Neural cell (in vitro differentiated cells): Measurements from ENCODE around the gene BRIP1.

Experiments used
- TF ChIP-seq, protein P1 (sequence below): fragments of 450-650 bp; IDR thresholded peaks from 2 replicates; pipeline ENCODE4 v1.5.1; 2014; ENCODE audit warnings: antibody characterized with exemption, mild to moderate bottlenecking, moderate library complexity; ENCODE audit not compliant: poor library complexity, severe bottlenecking
- TF ChIP-seq, protein P2 (sequence below): IDR thresholded peaks from 2 replicates; pipeline ENCODE4 v1.6.1; 2012; ENCODE audit warnings: borderline replicate concordance

DNA sequence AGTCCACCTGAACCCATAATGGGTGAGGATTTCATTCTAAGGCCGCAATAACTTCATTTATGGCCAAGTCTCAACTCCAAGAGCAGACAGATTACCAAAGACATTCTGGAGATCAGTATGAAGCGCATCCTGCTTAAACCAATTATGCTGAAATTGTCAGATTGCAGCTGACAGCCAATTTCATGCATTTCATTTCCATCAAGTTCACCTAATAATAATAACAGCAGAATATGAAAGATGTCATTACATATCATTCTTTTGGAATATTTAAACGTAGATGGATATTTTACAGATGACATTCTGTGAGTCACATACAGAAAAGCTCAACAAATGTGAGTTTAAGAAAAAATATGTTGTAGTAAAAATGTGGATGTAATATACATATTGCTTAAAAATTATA lies 217.4 kb downstream of the BRIP1 start:
- TF ChIP-seq, protein P1, sequence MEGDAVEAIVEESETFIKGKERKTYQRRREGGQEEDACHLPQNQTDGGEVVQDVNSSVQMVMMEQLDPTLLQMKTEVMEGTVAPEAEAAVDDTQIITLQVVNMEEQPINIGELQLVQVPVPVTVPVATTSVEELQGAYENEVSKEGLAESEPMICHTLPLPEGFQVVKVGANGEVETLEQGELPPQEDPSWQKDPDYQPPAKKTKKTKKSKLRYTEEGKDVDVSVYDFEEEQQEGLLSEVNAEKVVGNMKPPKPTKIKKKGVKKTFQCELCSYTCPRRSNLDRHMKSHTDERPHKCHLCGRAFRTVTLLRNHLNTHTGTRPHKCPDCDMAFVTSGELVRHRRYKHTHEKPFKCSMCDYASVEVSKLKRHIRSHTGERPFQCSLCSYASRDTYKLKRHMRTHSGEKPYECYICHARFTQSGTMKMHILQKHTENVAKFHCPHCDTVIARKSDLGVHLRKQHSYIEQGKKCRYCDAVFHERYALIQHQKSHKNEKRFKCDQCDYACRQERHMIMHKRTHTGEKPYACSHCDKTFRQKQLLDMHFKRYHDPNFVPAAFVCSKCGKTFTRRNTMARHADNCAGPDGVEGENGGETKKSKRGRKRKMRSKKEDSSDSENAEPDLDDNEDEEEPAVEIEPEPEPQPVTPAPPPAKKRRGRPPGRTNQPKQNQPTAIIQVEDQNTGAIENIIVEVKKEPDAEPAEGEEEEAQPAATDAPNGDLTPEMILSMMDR, result no peak
- TF ChIP-seq, protein P2, sequence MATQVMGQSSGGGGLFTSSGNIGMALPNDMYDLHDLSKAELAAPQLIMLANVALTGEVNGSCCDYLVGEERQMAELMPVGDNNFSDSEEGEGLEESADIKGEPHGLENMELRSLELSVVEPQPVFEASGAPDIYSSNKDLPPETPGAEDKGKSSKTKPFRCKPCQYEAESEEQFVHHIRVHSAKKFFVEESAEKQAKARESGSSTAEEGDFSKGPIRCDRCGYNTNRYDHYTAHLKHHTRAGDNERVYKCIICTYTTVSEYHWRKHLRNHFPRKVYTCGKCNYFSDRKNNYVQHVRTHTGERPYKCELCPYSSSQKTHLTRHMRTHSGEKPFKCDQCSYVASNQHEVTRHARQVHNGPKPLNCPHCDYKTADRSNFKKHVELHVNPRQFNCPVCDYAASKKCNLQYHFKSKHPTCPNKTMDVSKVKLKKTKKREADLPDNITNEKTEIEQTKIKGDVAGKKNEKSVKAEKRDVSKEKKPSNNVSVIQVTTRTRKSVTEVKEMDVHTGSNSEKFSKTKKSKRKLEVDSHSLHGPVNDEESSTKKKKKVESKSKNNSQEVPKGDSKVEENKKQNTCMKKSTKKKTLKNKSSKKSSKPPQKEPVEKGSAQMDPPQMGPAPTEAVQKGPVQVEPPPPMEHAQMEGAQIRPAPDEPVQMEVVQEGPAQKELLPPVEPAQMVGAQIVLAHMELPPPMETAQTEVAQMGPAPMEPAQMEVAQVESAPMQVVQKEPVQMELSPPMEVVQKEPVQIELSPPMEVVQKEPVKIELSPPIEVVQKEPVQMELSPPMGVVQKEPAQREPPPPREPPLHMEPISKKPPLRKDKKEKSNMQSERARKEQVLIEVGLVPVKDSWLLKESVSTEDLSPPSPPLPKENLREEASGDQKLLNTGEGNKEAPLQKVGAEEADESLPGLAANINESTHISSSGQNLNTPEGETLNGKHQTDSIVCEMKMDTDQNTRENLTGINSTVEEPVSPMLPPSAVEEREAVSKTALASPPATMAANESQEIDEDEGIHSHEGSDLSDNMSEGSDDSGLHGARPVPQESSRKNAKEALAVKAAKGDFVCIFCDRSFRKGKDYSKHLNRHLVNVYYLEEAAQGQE, result peak; percentile 59
